Measurements from ENCODE around the gene DPY19L1. TPM values are rescaled to one million over a fixed set of nuclear protein-coding genes. Genes with fewer than 3 reads are reported as not detected.

DPY19L1 gene
- total RNA-seq, 1 experiment from 2014 or later = 71.7 TPM

DNA sequence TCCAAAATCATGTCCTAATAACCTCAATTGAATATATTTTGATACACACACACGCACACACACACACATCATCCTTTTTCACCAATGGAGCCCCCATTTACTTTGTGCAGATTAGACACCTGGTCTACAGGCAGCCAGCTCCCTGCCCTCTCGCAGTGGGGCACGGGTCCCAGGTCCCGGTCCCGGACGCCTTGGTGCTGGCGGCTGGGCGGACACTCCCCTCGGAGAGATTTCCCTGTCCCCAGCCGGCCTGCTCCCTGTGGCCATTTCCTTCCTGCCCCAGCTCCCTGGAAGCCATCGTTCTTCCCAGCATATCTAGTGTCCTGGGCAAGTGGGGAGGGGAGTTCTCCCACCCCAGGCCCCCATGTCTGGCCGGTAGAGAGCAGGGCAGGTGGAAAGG is 14.6 kb downstream of the DPY19L1 start:
- no peaks in the 10 kb centered on the region for H3K9me3 ChIP-seq (ENCODE audit: control insufficient read depth in 1 of 2, insufficient read depth in 1 of 2, low read depth in 1 of 2, low read length in 2 of 2)
- H3K4me3 ChIP-seq (replicated peaks in 1 of 2; ENCODE audit: low read depth in 1 of 2, low read length in 2 of 2) = no peak overlapping the region
- no peaks in the 10 kb centered on the region for H3K9me2 ChIP-seq (ENCODE audit: insufficient read depth)
- H4K20me1 ChIP-seq (ENCODE audit: insufficient read depth) = no peaks in the 10 kb centered on the region
- ATAC-seq (no peak), DNase-seq (ENCODE audit: low read depth, low spot score) (no peak)
- ChIA-PET CTCF (no interaction called here), POLR2A (interaction anchor here (1.2 kb wide), 1 partner anchor 19 kb away, joined by 3 read pairs; no protein-coding TSS in a partner anchor), RAD21 (ENCODE audit: low non-redundant PET in 1 of 2, low total read pairs in 2 of 2, uncharacterized antibody in 2 of 2, unreplicated experiment in 2 of 2) (no interaction called here)
- BruUV-seq (replicated peaks) = no TSS peak
- H3K36me3 ChIP-seq (ENCODE audit: control insufficient read depth in 1 of 2, insufficient read depth in 2 of 2, low read length in 2 of 2) = no peaks in the 10 kb centered on the region
- H2AFZ ChIP-seq (ENCODE audit: low read depth, low read length, poor library complexity, severe bottlenecking) = no peak overlapping the region
- TF ChIP-seq CEBPB (IDR thresholded peaks at IDR 0.05; ENCODE audit: low read depth) (no peak), RAD21 (IDR thresholded peaks at IDR 0.05; ENCODE audit: low read depth) (no peak), POLR2A (IDR thresholded peaks at IDR 0.05; ENCODE audit: borderline replicate concordance, extremely low read depth, insufficient read depth, insufficient read length) (no peak), TCF7L2 (IDR thresholded peaks at IDR 0.05; ENCODE audit: borderline replicate concordance, extremely low read depth, insufficient read depth, insufficient read length) (no peak), JUND (IDR thresholded peaks at IDR 0.05) (no peak), YY1 (IDR thresholded peaks at IDR 0.05; ENCODE audit: extremely low read depth, insufficient replicate concordance, low read depth, low read length) (no peak), ELF1 (IDR thresholded peaks at IDR 0.05; ENCODE audit: borderline replicate concordance, low read depth) (no peak), ZFX (IDR thresholded peaks at IDR 0.05) (no peak), FOSL1 (IDR thresholded peaks at IDR 0.05; ENCODE audit: low read depth) (no peak), ZNF274 (IDR thresholded peaks at IDR 0.05; ENCODE audit: low read depth, low read length) (no peak)
- TF ChIP-seq, protein P1, sequence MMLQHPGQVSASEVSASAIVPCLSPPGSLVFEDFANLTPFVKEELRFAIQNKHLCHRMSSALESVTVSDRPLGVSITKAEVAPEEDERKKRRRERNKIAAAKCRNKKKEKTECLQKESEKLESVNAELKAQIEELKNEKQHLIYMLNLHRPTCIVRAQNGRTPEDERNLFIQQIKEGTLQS (IDR thresholded peaks at IDR 0.05) = no peak
- TF ChIP-seq, protein P2, sequence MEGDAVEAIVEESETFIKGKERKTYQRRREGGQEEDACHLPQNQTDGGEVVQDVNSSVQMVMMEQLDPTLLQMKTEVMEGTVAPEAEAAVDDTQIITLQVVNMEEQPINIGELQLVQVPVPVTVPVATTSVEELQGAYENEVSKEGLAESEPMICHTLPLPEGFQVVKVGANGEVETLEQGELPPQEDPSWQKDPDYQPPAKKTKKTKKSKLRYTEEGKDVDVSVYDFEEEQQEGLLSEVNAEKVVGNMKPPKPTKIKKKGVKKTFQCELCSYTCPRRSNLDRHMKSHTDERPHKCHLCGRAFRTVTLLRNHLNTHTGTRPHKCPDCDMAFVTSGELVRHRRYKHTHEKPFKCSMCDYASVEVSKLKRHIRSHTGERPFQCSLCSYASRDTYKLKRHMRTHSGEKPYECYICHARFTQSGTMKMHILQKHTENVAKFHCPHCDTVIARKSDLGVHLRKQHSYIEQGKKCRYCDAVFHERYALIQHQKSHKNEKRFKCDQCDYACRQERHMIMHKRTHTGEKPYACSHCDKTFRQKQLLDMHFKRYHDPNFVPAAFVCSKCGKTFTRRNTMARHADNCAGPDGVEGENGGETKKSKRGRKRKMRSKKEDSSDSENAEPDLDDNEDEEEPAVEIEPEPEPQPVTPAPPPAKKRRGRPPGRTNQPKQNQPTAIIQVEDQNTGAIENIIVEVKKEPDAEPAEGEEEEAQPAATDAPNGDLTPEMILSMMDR (IDR thresholded peaks at IDR 0.05 in 2 of 3, conservative IDR thresholded peaks at IDR 0.05 in 1 of 3; ENCODE audit: borderline replicate concordance in 1 of 3, insufficient read depth in 1 of 3, low read depth in 2 of 3, low read length in 2 of 3) = no peak
- TF ChIP-seq, protein P3, sequence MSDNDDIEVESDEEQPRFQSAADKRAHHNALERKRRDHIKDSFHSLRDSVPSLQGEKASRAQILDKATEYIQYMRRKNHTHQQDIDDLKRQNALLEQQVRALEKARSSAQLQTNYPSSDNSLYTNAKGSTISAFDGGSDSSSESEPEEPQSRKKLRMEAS (IDR thresholded peaks at IDR 0.05) = no peak
- H3K4me1 ChIP-seq (ENCODE audit: control insufficient read depth in 1 of 2, insufficient read depth in 2 of 2, low read length in 2 of 2) = peaks cover 44 to 46% of the 10 kb centered on the region in 2 experiments
- H3K9ac ChIP-seq (ENCODE audit: low read length) = no peak overlapping the region
- intact Hi-C loops (cut with micrococcal nuclease) = no loop called here
- H3K79me2 ChIP-seq (ENCODE audit: insufficient read depth, low read length) = peaks cover 85% of the 10 kb centered on the region
- H3K4me2 ChIP-seq (ENCODE audit: low read length) = no peak overlapping the region
- H3K27ac ChIP-seq (ENCODE audit: low read depth, low read length) = no peak overlapping the region
- no peaks in the 10 kb centered on the region for H3K27me3 ChIP-seq (ENCODE audit: insufficient read depth, low read length)

Measured in HCT116 (cell line).